Astrocyte (in vitro differentiated cells and primary cell): Measurements from ENCODE around the gene OR7C1.

ENCODE experiments used
- EZH2 ChIP-seq: IDR thresholded peaks from 2 replicates; pipeline ENCODE4 v1.6.1; 2012; ENCODE audit warnings: mild to moderate bottlenecking, low read length, inconsistent platforms; ENCODE audit not compliant: insufficient read depth
- TF ChIP-seq, protein P1 (sequence below): IDR thresholded peaks from 2 replicates; pipeline ENCODE4 v1.5.1; 2011; ENCODE audit warnings: low read depth, mild to moderate bottlenecking, inconsistent platforms, low read length, moderate library complexity; ENCODE audit not compliant: insufficient read depth

DNA sequence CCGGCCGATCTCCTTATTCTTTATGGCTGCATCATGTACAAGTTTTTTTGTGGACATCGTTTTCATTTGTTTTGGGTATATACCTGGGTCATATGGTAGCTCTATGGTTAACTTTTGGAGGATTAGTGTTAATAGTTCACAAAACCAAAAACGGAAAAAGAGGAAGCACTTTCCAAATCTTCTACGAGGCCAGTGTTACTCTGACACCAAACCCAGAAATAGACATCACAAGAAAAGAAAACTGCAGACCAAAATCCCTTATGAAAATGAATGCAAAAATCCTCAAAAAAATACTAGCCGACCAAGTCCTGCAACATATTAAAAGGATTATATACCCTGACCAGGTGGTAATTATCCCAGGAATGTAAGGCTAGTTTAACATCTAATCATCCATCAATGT is 86.4 kb downstream of the OR7C1 start:
- TF ChIP-seq, protein P1, sequence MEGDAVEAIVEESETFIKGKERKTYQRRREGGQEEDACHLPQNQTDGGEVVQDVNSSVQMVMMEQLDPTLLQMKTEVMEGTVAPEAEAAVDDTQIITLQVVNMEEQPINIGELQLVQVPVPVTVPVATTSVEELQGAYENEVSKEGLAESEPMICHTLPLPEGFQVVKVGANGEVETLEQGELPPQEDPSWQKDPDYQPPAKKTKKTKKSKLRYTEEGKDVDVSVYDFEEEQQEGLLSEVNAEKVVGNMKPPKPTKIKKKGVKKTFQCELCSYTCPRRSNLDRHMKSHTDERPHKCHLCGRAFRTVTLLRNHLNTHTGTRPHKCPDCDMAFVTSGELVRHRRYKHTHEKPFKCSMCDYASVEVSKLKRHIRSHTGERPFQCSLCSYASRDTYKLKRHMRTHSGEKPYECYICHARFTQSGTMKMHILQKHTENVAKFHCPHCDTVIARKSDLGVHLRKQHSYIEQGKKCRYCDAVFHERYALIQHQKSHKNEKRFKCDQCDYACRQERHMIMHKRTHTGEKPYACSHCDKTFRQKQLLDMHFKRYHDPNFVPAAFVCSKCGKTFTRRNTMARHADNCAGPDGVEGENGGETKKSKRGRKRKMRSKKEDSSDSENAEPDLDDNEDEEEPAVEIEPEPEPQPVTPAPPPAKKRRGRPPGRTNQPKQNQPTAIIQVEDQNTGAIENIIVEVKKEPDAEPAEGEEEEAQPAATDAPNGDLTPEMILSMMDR: no peak
- TF ChIP-seq EZH2: no peak
